ENCODE results near the gene CACTIN. TPM values are rescaled to one million over a fixed set of nuclear protein-coding genes. Genes with fewer than 3 reads are reported as not detected.
"Not testable (repeated sequence)": the region's sequence is repeated elsewhere in the genome, so short reads cannot be mapped to it uniquely, and the experiment has no call there.

The CACTIN gene
- total RNA-seq, 3 donors from 2014 or later: 21.8 to 30.5 (median 27.5) TPM

- Histone ChIP-seq H3K9me3 (no peaks in the 10 kb centered on the region), H3K36me3 (no peaks in the 10 kb centered on the region), H3K27me3 (no peaks in the 10 kb centered on the region), H3K4me3 (no peak overlapping the region), H3K27ac (no peak overlapping the region), H3K4me1 (no peaks in the 10 kb centered on the region)
- intact Hi-C loops (cut with DNase I; ENCODE audit: low total_unique reads): no loop called here
- TF ChIP-seq POLR2AphosphoS5 (IDR thresholded peaks at IDR 0.05) (no peak), POLR2A (IDR thresholded peaks at IDR 0.05) (no peak), CTCF (IDR thresholded peaks at IDR 0.05) (no peak)
- no peak for DNase-seq (ENCODE audit: low spot score in 2 of 2)
Measured at GRCh38 chr19:3631053-3631861, 4.7 kb upstream of the CACTIN start.

- H3K27ac ChIP-seq; H3K36me3 ChIP-seq; intact Hi-C loops (cut with DNase I; ENCODE audit: low total_unique reads); DNase-seq (ENCODE audit: low spot score in 2 of 2); H3K27me3 ChIP-seq; H3K9me3 ChIP-seq; H3K4me3 ChIP-seq: not testable (repeated sequence)
- H3K4me1 ChIP-seq: peaks cover 0 to 11% of the 10 kb centered on the region in 2 donors
Measured at GRCh38 chr19:3628766-3629165, 2.2 kb upstream of the CACTIN start.

- H3K27me3 ChIP-seq: no peaks in the 10 kb centered on the region
- no peaks in the 10 kb centered on the region for H3K9me3 ChIP-seq
- DNase-seq (ENCODE audit: low spot score in 2 of 2): no peak
- peak overlapping the region in 1 of 2 donors; percentile 93 for H3K27ac ChIP-seq
- H3K4me3 ChIP-seq: peak overlapping the region in 2 of 3 donors; percentile 95 to 99
- TF ChIP-seq POLR2A (IDR thresholded peaks at IDR 0.05): no peak
- no peak for TF ChIP-seq CTCF (IDR thresholded peaks at IDR 0.05)
- TF ChIP-seq POLR2AphosphoS5 (IDR thresholded peaks at IDR 0.05): no peak
- H3K36me3 ChIP-seq: no peaks in the 10 kb centered on the region
- H3K4me1 ChIP-seq: peaks cover 0 to 11% of the 10 kb centered on the region in 2 donors
- intact Hi-C loops (cut with DNase I; ENCODE audit: low total_unique reads): no loop called here
Measured at GRCh38 chr19:3627351-3627723, 747 bp upstream of the CACTIN start.

- no peak for DNase-seq (ENCODE audit: low spot score in 2 of 2)
- intact Hi-C loops (cut with DNase I; ENCODE audit: low total_unique reads): no loop called here
- no peaks in the 10 kb centered on the region for H3K9me3 ChIP-seq
Measured at GRCh38 chr19:3625996-3626472, 556 bp downstream of the CACTIN start.

GRCh38 chr19:3623716-3624115 lies 2.9 kb downstream of the CACTIN start:
- no peak overlapping the region for H3K4me3 ChIP-seq
- H3K27me3 ChIP-seq: no peaks in the 10 kb centered on the region
- H3K27ac ChIP-seq: no peak overlapping the region
- no peaks in the 10 kb centered on the region for H3K36me3 ChIP-seq
- TF ChIP-seq CTCF (IDR thresholded peaks at IDR 0.05) (no peak), POLR2A (IDR thresholded peaks at IDR 0.05) (no peak), POLR2AphosphoS5 (IDR thresholded peaks at IDR 0.05) (no peak)
- no peak for DNase-seq (ENCODE audit: low spot score in 2 of 2)
- H3K4me1 ChIP-seq: peaks cover 0 to 11% of the 10 kb centered on the region in 2 donors
- no peaks in the 10 kb centered on the region for H3K9me3 ChIP-seq
- intact Hi-C loops (cut with DNase I; ENCODE audit: low total_unique reads): no loop called here

More at GRCh38 chr19:3625996-3626472, 556 bp downstream of the CACTIN start:
- Histone ChIP-seq H3K36me3 (no peaks in the 10 kb centered on the region), H3K4me1 (peaks cover 0 to 11% of the 10 kb centered on the region in 2 donors), H3K27ac (peak overlapping the region; percentile 93 to 98), H3K4me3 (peak overlapping the region; percentile 95 to 100 (median 99)), H3K27me3 (no peaks in the 10 kb centered on the region)
- TF ChIP-seq POLR2A (IDR thresholded peaks at IDR 0.05) (no peak), POLR2AphosphoS5 (IDR thresholded peaks at IDR 0.05) (no peak), CTCF (IDR thresholded peaks at IDR 0.05) (no peak)
